ENCODE results near the gene TIMM22.

The TIMM22 gene

DNA sequence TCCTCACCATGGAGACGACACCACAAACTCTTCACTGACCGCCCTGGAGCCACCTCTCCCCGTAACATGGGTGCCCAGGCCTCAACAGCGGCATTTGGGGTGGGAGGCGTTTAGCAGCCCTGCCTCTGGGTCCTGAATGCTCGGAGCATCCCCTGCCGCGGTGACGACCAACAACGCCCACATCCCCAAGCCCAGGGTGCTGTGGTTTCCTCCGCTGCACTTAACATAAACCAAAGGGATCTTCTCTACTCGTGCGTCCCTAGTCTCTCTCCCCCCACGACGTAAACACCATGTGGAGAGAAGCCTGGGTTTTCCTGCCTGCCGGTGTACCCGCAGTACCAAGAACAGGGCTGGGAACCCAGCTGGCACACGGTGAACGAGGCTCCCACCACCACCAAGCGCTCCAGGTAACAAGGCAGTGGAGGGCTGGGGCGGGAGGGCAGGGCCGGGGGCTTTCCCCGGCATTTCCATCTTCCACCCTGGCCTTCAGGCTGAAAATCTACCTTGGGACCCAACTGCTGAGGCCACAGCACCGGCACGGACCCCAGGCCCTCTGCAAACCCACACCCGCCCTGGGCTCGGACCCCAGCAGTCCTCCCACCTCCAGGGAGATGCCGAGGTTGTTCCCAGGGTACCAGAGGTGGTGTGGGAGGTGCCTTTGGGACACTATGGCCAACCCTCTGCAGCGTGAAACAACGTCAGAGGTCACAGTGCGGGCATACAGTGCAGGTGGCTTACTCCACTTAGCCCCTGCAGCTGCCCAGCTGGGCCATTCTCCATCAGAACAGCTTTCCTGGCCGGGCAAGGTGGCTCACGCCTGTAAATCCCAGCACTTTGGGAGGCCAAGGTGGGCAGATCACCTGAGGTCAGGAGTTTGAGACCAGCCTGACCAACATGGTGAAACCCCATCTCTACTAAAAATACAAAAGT lies 54.3 kb downstream of the TIMM22 start:
- in situ Hi-C loops (cut with MboI; ENCODE audit: low sequenced_read_pairs): no loop called here
